Bone marrow (tissue), 2 donors: ENCODE data around the gene DPP10.

Experiments
- DNase-seq, 2 donors: peaks; one replicate each; lab custom pipeline; 2025; lab: John Stamatoyannopoulos, UW

The DPP10 gene

DNA sequence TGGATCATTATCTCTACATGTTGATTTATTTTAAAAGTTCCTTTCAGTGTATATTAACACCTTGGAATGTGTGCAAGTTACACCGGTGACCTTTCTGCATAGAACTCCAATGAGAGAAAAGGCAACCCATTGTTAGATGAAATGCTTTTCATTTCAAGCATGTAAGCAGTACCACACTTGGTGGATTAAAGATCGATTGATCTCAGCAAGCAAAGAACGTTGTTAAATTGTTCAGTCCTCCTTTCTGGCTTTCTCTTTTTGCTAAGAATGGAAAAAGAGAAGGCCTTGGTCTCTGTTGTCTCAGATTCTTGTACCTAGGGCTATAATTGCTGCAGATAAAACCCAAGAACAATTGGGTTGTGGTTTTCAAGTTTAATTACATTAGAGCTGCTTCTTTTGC lies 843.0 kb downstream of the DPP10 start:
- no peak for DNase-seq

- DNase-seq = no peak
These were observed 848.0 kb downstream of the DPP10 start for GRCh38 chr2:115290478-115290877.

GRCh38 chr2:115292742-115293141 lies 850.3 kb downstream of the DPP10 start:
- DNase-seq = no peak

GRCh38 chr2:115294999-115295398 lies 852.6 kb downstream of the DPP10 start:
- DNase-seq = no peak

DNA sequence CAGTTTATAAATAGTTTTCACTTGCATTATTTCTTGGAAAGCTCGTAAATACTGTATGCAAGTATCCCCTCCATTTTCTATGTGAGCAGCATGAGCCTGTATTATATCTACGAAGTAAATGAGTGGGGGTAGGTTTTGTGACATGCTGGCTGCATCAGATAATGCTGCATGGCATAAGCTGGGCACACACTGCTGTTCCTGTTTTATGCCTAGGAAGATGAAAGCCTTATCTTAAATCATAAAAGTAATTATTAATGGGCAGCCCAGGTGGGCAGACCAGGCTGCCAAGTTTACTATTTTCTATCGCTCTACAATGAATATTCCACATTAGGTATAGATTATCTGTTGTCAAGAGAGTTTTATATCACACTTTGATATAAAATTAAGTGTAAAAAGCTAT lies 854.6 kb downstream of the DPP10 start:
- DNase-seq = no peak

GRCh38 chr2:115299199-115299598 lies 856.8 kb downstream of the DPP10 start:
- DNase-seq = no peak

DNA sequence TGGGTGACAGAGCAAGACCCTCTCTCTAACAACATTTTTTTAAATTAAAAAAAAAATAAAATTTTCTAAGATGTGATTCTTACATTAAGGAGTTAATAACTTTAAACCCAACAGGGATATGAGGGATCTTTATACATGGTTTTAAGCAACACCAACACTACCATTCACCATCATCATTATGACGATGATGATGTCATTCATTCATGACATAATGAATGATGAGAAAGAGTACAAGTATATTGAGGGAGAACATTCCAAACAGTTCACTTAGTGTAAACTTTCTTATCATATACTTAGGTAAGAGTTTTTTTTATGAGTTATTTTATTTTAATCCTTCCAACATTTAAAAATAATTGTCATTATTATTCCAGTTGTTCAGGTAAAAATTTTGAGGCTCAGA lies 863.3 kb downstream of the DPP10 start:
- no peak for DNase-seq

DNA sequence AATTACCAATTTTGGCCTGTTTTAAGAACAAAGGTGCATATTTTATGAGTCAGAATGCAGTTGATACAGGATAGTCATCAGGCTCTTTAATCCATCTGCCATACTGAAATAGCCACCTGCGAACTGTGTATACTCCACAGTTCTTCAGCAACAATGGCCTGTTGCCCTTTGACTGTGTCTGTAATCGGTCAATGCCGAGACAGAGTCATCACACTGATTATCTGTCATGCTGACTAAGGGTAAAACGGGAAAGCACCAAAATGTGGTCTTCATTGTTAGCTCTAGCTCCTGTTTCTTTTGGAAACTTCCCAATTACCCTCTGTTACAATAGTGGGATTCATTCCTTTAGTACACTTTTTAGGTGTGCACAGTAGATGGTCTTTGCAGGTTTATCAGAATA lies 871.7 kb downstream of the DPP10 start:
- no peak for DNase-seq

DNA sequence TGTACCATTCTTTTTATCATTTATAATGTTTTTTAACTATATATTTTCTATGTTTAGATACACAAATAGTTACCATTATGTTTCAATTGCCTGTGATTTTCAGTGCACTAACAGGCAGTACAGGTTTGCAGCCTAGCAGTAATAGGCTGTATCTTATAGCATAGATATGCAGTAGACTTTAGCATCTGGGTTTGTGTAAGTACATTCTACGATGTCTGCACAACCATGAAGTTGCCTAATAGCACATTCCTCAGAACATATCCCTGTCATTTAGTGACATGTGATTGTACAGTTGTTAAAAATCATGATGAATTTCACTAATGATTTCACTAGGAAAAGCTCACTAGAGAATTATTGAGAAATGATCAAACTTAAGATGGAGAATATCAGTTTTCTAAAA lies 884.6 kb downstream of the DPP10 start:
- no peak for DNase-seq

- no peak for DNase-seq
These were observed 917.1 kb downstream of the DPP10 start for GRCh38 chr2:115359550-115359949.

- no peak for DNase-seq
These were observed 921.7 kb downstream of the DPP10 start for GRCh38 chr2:115364093-115364492.

DNA sequence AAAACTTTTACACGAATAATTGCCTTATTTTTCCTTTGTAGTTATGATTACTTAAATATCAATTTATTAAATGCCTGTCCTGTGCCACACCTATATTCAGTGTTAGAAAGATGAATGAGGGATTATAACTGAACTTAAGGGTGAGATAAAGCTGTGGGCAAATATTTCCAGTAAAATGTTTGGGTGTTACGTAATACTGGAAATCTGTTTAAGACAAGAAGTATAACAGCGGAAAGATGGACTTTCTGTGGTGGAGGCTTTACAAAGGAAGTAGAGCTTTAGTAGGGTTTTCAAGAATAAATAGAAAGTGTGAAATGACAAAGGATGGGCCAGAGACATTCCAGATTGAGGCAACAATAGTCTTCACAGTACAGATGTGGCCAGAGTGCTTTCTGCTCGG lies 927.0 kb downstream of the DPP10 start:
- no peak for DNase-seq

- no peak for DNase-seq
These were observed 932.5 kb downstream of the DPP10 start for GRCh38 chr2:115374981-115375380.

GRCh38 chr2:115384399-115384798 lies 942.0 kb downstream of the DPP10 start:
- no peak for DNase-seq

GRCh38 chr2:115386465-115386864 lies 944.0 kb downstream of the DPP10 start:
- DNase-seq = no peak

DNA sequence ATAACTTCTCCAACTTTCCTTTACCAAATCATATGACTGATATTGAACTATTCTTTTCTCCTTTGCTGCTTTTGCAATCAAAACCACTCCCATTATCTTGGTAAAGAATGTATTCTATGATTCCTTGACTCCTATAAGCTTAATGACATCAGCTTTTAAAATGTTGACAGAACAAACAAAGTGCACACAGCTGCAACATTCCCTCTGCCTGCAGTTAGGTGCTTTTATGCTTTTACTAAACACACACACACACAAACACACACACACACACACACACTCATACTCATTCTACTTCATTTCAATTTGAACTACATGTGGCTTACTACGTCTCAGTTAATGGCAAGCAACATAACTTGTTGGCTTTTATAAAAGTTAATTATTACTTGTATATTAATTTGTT lies 946.6 kb downstream of the DPP10 start:
- no peak for DNase-seq

- no peak for DNase-seq
These were observed 947.6 kb downstream of the DPP10 start for GRCh38 chr2:115389898-115390565.

DNA sequence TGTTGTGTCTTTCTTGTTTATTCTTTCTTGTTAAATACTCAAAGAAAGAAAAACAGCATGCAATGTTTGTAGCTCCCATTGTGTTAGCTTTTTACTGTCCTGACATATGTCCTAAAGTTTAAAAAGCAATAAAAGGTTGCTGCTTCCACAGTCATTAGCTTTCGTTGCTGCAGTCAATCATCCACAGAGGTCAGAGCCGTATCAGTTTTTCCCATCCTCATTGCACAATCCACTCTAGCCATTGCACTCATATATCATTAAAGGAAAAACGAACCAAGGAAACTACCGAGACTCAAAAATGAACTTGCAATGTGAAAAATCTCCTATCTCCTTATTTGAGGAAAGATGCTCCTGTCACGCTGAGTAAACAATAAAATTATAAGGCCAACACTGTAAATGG lies 954.1 kb downstream of the DPP10 start:
- DNase-seq = no peak

GRCh38 chr2:115400940-115401339 lies 958.5 kb downstream of the DPP10 start:
- DNase-seq = no peak

DNA sequence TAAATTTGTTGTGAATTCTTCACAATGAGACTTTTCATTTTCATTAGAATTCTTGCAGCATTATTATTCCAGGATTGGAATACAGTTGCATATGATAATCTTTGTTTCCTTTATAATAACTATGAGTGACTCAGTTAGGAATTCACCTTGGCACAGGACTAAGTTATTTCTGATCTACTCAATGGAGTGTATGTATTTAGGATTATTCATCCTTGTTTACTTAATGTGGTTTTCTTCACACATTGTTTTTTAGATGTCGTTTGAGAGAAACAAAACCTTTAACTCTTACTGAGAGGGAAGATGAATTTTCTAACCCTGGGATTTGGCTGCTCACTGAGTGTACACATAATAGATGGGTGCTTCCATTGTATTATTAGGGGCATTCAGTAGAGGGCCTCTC lies 970.1 kb downstream of the DPP10 start:
- DNase-seq = no peak

DNA sequence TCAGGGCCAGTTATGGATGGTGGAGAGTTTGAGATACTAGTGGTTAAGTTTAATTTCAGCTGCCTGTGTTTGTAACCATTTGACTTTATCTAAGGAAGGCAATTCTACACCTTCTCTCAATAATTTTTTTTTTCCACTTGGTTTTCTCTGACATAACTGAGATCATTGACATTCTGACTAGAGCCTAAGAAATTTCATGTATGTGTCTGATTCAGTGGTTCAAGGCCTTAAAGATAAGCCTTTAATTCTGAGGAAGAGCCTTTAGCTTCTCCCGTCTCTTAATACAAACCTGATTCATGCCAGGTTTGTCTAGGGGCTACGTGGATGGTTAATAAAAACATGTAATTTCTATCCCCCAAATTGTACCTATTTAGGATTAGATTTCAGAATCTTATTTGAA lies 971.4 kb downstream of the DPP10 start:
- DNase-seq = no peak

DNA sequence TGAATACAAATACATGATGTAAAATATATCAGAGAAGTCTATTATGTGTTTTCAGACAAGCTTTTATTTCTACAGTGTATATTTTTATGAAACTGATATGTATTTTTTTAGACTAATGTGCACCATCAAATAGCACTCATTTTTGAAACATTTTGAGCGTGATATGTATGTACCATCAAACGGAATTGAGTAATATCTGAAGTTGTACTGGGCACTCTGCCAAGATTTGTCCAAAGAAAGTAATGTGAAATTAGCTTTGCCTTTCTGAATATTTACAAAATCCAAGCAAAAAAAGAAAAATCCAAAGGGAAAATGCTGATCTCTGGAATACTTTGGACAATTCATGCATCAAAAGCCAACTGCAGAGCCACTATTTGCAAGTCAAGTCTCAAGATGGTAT lies 972.0 kb downstream of the DPP10 start:
- DNase-seq = no peak

- no peak for DNase-seq
These were observed 979.7 kb downstream of the DPP10 start for GRCh38 chr2:115422004-115422634.

DNA sequence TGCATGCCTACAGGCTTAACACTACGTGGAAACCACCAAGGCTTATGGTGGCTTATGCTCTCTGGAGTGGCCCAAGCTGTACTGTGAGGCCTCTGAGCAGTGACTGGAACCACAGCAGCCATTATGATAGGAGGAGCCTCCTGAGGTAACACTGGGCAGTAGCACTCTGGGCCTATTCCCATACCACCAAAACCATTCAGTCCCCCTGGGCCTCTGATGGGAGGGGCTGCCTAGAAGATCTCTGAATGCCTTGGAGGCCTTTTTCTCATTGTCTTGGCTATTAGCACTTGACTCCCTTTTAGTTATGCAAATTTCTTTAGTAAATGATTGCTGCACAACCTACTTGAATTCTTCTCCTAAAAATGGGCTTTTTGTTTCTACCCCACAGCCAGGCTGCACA lies 985.0 kb downstream of the DPP10 start:
- no peak for DNase-seq
